ENCODE measurements around the gene PLD6.
"Not testable (repeated sequence)": the region's sequence is repeated elsewhere in the genome, so short reads cannot be mapped to it uniquely, and the experiment has no call there.

The PLD6 gene, protein sequence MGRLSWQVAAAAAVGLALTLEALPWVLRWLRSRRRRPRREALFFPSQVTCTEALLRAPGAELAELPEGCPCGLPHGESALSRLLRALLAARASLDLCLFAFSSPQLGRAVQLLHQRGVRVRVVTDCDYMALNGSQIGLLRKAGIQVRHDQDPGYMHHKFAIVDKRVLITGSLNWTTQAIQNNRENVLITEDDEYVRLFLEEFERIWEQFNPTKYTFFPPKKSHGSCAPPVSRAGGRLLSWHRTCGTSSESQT

DNA sequence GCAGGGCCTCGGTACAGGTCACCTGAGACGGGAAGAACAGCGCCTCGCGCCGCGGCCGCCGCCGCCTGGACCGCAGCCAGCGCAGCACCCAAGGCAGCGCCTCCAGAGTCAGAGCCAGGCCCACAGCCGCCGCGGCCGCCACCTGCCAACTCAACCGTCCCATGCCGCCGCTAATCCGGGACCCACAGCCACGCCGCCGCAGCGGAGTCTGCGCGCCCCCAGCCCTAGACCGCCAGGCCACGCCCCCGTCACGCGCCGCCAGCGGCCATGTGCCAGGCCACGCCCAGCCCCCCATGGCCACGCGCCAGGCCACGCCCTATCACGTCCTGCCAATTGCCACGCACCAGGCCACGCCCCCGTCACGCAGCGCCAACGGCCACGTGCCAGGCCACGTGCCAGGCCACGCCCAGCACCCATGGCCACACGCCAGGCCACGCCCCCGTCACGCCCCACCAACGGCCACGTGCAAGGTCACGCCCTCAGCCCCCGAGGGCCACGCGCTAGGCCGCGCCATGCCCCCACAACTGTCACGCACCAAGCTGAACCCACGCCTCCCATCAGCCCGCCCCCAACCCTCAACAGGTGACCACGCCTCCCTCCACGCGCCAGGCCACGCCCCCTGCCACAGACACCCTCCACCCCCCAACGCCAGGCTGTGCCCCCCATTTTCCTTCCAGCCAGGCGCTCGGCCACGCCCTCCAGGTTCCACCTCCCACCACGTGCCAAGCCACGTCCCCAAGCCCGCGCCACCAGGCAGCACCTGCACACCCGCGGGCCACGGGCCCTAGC lies at the start of gene PLD6:
Gene PLD6, minus strand, starts transcription at position 210 of the 789 bp plus-strand sequence. Its CDS starts 47 bp downstream, at position 163.
- no peak for DNase-seq (ENCODE audit: low spot score)

DNA sequence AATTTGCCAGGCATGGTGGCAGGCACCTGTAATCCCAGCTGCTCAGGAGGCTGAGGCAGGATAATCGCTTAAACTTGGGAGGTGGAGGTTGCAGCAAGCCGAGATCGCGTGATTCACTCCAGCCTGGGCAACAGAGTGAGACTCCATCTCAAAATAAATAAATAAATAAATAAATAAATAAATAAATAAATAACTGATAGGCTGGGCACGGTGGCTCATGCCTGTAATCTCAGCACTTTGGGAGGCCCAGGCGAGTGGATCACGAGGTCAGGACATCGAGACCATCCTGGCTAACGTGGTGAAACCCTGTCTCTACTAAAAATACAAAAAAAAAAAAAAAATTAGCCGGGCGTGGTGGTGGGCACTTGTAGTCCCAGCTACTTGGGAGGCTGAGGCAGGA lies 49.6 kb upstream of the PLD6 start:
- DNase-seq (ENCODE audit: low spot score) = not testable (repeated sequence)

DNA sequence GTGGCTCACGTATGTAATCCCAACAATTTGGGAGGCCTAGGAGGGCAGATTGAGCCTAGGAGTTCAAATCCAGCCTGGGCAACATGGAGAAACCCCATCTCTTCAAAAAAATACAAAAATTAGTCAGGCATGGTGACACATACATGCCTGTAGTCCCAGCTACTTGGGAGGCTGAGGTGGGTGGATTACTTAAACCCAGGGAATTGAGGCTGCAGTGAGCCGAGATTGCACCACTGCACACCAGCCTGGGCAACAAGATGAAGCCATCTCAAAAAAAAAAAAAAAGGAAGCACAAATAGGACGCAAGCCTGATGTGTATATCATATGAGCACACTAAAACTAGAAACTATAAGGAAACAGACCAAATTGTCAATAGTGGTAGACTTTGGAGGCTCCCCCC lies 47.9 kb upstream of the PLD6 start:
- no peak for DNase-seq (ENCODE audit: low spot score)

DNA sequence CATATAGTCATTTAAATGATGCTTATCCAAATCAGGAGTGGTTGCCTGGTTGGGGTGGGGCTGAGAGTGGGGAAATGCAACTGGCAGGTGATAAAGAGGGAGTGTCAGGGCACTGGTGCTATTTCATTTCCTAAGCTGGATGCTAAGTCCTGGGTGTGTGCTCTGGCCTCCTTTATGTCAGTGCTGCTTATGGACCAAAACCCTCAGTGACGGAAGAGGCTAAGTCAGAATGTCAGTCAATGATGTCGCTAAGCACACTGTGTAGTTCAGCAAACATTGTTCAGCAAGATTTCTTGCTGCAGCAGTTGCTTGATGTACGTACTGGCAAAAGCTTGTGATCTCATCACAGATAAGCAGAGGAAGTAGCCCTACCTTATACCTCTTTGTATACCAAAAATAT lies 47.3 kb upstream of the PLD6 start:
- DNase-seq (ENCODE audit: low spot score) = no peak

DNA sequence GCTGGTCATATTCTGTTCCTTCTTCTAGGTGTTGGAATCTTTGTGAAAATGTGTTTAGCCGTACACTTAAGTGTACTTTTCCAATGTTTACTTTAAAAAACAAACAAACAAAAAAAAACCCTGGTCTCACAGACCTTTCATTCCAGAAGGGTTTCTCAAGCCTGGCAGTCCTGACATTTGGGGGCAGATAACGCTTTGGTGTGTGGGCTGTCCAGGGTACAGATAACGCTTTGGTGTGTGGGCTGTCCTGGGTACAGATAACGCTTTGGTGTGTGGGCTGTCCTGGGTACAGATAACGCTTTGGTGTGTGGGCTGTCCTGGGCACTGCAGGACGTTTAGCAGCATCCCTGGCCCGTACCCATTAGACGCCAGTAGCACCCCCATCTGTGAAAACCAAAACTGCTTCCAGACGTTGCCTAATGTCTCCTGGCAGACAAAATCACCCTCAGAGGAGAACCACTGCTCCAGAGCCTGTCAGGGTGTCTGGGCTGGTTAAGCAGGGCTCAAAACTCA lies 46.1 kb upstream of the PLD6 start:
- DNase-seq (ENCODE audit: low spot score) = no peak

DNA sequence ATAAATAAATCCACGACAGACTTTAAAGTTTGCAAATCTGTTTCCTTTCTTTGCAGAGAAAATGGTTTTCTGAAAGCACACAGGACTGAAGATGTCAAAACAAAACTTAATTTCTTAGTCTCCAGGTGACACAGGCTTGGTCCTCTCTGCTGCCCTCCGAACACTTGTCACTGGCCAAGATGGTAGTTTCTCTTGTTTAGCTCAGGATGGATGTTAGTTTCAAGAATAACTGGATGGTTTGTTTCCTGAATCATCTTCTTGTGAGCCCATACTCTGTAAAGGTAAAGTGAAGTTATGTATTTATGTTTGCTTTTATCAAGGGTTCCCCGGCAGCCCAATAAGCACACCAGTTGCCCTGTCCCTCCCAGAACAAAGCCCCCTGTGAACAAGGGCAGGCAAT lies 40.7 kb upstream of the PLD6 start:
- DNase-seq (ENCODE audit: low spot score) = no peak

DNA sequence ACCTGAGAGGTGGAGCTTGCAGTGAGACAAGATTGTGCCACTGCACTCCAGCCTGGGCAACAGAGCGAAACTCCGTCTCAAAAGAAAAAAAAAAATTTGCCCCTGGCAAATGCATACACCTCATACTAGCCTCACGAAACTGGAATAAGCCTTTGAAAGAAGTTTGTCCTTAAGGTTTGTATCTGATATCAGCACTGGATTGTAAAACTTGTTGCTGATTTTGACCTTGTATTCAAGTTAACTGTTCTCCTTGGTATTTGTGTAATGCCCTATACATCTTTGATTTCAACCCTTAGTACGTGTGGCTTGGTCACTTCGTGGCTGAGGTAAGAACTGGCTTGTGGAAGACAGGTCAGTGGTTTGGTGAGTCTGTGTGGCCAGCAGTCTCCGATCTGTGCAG lies 37.0 kb upstream of the PLD6 start:
- DNase-seq (ENCODE audit: low spot score) = no peak

DNA sequence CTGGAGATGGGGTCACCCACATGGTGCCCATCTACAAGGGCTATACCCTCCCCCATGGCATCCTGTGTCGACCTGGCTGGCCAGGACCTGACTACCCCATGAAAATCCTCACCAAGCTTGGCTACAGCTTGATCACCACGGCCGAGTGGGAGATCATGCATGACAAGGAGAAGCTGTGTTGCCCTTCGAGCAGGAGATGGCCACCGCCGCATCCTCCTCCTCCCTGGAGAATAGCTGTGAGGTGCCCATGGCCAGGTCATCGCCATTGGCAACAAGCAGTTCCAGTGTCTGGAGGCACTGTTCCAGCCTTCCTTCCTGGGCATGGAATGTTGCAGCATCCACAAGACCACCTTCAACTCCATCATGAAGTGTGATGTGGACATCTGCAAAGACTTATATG lies 36.1 kb upstream of the PLD6 start:
- DNase-seq (ENCODE audit: low spot score) = no peak

DNA sequence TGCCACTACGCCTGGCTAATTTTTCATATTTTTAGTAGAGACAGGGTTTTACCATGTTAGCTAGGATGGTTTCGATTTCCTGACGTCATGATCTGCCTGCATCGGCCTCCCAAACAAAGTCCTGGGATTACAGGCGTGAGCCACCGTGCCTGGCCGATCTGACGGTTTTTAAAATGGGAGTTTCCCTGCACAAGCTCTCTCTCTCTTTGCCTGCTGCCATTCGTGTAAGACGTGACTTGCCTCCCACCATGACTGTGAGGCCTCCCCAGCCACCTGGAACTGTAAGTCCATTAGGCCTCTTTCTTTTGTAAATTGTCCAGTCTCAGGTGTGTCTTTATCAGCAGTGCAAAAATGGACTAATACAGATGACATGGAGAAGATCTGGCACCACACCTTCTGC lies 35.5 kb upstream of the PLD6 start:
- DNase-seq (ENCODE audit: low spot score) = no peak

DNA sequence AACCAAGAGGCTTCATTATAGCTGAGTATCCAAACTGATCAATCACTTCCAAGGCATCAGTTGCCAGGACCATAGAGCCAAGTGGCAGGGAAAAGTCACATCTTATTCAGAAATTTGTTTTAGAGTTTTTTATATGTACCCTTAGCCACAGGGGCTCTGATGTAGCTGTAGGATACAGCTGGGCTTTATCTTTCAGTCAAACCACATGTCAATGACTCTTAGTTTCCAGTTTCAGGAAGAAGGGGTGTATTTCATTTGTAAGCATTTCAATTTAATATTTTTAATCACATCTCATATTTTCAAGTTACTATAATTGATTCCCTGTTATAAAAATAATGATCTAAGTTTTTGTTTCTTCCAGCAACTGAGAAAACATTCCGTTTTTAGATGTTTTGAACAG lies 33.7 kb upstream of the PLD6 start:
- DNase-seq (ENCODE audit: low spot score) = no peak

DNA sequence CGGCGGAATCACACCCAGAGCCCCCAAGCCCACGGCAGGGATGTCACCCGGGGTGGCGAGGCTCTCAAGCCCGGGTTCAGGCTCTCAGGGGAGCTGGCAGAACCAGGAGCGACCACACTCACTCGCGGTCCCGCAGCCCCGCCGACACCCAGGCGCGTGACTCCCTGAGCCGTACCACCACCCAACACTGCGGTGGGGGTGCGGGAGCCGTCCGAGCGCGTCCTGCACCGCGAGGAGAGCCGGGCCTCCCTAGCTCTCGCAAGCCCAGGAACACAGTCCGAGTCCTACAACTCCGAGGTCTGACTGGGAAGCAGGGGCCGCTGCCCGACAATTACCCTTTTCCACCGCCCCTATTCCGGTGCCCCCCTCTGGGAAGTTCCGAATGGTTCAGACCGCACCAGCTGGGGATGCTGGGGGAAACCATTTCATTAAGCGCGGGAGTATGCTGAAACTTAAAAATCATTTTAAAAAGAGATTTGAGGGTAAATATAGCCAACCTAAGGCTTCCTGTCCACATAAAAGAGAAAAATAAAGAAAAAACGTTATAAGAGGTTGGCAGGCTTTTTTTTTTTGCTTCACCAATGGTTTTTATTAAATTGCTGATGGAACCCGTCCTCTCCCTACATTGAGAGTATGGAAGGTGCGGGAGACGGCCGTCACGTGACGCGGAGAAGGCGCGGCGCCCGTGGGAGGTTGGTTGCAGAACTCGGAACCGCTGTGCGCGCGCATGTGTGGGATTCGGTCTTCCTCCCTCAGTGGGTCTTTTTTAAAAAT lies 31.1 kb upstream of the PLD6 start, which contains the start of gene FLCN:
Gene FLCN, minus strand, starts transcription at position 143 of the 774 bp plus-strand sequence. CDS start 9,031 bp downstream, outside the sequence.
- DNase-seq (ENCODE audit: low spot score) = peak; percentile 90

DNA sequence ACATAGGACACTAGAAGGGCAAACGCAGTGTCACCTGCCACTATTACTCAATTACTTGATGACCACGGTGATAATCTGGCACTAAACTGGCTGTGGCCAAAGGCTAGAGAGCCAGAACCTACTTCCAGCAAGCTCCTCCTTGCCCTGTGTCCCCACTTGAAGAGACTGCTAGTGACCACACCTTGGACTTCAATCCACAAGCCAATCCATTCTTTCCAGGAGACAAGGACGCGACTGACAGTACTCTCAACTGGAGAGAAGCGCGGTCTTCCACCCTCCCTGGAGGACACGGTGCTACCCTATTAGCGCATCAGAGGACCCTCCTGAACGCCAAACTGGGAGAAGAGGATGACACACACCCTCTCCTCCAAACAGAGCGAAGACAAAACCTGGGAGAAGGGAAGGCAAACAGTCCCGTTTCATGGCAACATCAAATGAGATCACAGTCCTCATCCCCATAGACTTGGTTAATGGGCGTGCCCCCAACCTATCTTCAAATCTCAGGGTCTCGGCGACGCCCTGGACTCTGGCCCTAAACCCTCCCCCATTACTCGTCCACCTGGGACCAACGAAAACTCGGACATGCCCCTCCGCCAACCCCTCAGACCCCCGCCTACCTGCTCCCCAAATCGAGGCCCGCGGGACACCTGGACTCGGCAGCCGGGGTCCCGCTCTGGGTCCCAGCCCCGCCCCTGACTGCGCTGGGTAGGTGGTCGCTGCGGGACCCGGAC lies 30.3 kb upstream of the PLD6 start:
- peak; percentile 37 for DNase-seq (ENCODE audit: low spot score)

DNA sequence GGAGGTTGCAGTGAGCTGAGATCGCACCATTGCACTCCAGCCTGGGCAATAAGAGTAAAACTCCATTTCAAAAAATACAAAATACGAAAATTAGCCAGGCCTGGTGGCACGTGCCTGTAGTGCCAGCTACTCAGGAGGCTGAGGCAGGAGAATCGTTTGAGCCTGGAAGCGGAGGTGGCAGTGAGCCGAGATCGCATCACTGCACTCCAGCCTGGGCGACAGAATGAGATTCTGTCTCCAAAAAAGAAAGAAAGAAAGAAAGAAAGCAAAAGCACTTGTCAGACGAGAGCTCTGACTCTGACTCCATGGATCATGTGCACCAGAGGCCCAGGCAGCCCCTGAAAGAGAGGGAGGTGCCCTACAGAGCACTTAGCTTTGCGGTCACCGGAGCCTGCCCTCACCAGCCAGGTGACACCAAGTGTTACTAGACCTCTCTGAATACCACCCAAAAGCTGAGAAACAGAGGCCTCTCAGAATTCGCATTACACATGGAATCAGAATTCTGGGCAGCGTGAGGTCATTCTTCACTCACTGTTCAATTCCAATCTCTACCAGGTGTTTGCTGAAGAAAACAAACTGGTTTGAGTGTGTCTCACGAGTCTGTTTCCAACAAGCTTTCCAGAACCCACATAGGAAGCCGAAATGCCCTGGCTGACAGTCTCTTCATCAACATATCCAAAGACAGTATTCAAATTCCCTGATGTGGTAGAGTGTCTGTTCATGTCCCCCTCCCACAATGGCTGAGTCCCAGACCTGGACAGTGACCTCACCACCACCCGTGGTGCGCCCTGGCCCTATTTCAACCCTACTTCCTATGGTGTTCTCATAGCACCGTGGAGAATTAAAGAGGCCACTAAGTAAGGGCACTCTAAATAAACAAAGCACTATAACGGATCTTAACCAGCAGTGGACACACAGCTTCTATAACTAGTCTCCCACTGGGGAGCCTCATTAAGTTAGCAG lies 29.4 kb upstream of the PLD6 start:
- peak; percentile 33 for DNase-seq (ENCODE audit: low spot score)

DNA sequence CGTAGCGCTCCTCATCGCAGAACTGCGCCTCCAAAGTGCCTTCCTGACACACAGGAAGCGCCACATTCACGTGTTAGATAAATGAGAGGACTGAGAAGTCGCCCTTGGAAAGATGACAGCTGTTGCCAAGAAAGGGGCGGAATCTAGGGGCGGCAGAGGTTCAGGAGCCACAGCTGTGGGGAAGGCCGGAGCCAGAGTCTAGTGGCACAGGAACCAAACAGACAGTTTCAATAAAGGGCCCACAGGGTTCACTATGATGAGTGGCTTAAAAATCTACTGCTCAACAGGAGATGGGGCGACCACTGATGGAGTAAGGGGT lies 26.1 kb upstream of the PLD6 start:
- no peak for DNase-seq (ENCODE audit: low spot score)

DNA sequence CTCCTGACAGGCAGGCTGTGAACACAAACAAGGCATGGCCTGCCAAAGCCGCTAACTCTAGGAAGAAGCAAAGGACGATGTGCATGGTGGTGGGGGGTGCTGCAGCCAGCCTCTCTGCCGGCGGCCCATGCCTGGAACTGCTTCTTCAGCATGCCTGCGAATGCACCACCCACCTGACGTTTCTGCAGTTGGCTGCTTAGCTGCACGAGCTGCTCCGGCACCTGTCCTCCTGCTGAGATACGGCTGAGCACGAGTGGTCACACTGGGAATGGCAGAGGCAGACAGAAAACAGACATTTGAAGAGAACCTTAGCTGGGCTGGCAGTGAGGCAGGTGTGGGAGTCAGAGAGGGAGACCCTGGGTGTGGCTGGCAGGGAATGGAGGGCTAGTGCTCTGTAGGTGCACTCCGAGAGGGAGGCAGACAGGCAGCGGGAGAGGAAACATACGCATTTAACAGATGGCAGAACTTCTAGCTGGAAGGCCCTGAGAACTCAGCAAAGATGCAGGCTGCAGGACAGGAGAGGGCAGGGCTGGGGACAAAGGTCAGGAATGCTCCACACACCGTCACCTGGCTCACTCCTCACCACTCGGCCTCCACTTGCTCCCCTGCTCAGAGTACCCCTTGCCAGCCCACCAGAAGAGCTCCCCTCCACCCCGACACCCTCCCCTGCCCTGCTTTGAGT lies 25.6 kb upstream of the PLD6 start:
- no peak for DNase-seq (ENCODE audit: low spot score)

DNA sequence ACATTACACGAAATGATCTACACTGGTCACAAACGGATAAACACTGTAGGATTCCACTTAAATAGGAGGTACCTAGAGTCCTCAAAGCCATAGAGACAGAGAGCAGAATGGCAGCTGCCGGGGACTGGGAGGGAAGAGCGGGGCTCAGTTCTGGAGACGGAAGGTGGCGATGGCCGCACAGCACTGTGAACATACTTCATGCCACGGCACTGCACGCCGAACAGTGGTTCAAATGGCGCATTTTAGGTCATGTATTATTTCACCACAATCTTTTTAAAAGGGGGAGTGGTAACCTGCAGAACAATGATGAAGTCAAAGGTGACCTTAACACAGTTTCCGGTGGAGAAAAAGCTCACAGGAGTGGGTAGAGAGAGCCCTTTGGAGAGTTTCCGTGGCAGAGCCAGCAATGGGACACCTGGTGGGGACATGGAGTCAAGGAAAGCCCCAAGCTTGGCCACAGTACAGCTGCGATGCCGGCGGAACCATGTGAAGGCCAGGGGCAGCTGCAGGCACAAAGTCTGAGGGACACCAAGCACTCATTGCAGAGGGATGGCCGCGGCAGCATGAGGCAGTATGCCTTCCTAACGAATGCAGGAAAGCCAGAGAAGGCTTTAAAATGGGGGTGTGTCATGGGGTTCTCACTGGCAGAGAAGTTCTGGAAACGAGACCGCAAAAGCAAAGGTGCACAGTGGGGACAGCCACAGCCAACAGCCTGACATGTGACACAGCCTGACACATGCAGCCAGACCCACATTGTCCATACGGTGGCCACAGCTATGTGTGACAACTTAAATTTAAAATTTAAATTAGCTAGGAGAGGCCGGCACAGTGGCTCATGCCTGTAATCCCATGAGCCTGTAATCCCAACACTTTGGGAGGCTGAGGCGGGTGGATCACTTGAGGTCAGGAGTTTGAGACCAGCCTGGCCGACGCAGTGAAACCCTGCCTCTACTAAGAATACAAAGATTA lies 23.6 kb upstream of the PLD6 start:
- DNase-seq (ENCODE audit: low spot score) = no peak

DNA sequence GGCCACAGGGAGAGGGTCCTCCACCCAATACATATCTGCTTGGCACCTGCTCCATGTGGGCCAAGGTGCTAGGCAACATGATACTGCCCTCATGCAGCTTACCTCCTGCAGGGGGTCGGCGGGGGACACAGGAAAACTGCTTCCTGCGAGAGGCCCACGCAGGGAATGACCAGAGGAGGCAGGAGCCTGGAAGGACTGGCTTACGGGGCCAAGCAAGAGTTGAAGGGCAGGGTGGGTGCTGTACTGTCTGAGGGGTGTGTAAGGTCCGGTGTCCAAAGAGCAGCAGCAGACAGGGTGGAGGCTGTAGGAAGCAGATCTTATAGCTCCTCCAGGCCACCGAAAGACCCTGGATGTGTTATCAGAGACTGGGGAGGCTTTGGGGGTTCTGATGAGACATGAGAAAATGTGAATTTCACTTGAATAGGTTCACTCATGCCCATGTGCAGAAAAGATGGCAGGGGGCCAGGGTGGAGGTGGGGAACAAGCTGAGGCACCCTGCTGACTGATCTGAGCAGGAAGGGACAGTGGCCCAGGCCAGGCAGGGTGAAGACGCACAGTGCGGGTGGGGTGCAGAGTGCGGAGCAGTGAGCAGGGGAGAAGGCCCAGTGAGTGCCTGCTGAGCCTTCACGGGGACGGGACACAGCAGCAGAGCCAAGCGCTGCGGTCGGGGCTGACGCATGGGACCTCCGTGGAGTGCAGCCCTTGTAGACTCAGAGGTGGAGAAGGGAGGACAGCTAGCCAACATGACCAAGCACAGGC lies 22.6 kb upstream of the PLD6 start:
- no peak for DNase-seq (ENCODE audit: low spot score)

All from globus pallidus (tissue), 1 donor.